ENCODE results near the gene SERPINA1. TPM values are rescaled to one million over a fixed set of nuclear protein-coding genes. Genes with fewer than 3 reads are reported as not detected.

SERPINA1 gene
- total RNA-seq, 1 donor from 2014 or later = 0.26 TPM

- DNase-seq (ENCODE audit: low read depth) (no peak), FAIRE-seq (no peak)
- no peak for TF ChIP-seq CTCF (IDR thresholded peaks at IDR 0.05; ENCODE audit: insufficient read depth, low read length, severe bottlenecking)
- H3K27me3 ChIP-seq (ENCODE audit: control insufficient read depth, insufficient read depth, low read length) = no peaks in the 10 kb centered on the region
- no peaks in the 10 kb centered on the region for H3K36me3 ChIP-seq (ENCODE audit: control insufficient read depth, insufficient read depth, low read length)
- no peak overlapping the region for H3K4me3 ChIP-seq (ENCODE audit: low read depth, low read length)
Observed at GRCh38 chr14:94341656-94342333, 46.6 kb downstream of the SERPINA1 start.

DNA sequence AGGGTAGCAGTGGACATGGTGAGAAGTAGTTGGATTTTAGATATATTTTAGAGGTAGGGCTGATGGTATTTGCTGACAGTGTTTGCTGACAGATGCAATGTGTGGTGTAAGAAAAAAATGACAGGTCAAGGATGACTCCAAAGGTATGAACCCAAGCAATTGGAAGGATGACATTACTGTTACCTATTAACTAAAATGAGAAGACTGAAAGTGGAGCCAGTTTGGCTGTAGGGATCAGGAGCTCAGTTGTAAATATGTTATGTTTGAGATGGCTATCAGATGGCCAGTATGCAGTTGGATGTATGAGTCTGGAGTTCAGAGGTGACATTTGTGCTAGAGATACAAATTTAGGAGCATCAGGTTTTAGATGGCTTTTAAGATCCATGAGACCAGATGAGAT, 47.9 kb downstream of the SERPINA1 start:
- H3K4me3 ChIP-seq (ENCODE audit: low read depth, low read length) = no peak overlapping the region
- TF ChIP-seq CTCF (IDR thresholded peaks at IDR 0.05; ENCODE audit: insufficient read depth, low read length, severe bottlenecking) = no peak
- H3K27me3 ChIP-seq (ENCODE audit: control insufficient read depth, insufficient read depth, low read length) = no peaks in the 10 kb centered on the region
- FAIRE-seq (no peak), DNase-seq (ENCODE audit: low read depth) (no peak)
- H3K36me3 ChIP-seq (ENCODE audit: control insufficient read depth, insufficient read depth, low read length) = no peaks in the 10 kb centered on the region

DNA sequence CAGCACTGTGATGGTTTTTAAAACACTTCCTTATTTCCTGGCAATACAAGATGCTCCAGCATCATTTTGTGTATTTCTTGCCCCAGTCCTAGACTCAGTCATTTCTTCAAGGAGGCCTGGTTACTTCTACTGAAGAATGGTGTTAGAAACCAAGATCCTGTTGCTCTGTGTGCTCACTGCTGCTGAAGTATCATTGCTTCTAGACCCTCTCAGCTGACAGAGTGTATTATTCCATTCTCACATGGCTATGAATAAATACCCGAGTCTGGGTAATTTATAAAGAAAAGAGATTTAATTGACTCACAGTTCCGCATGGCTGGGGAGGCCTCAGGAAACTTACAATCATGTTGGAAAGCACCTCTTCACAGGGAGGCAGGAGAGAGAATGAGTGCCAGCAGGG, 50.4 kb downstream of the SERPINA1 start:
- no peak for FAIRE-seq

DNA sequence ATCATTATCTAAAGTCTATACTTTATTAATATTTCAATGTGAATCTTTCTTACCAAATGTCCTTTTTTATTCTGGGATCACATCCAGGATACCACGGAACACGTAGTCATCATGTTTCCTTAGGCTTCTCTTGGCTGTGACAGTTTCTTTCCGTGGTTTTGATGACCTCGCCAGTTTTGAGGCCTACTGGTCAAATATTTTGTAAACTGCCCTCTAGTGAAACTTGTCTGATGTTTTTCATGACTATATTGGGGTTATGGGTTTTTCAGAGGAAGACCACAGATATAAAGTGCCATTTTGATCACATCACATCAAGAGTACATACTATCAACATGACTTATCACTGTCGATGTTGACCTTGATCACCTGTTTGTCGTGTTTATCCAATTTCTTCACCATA, 51.1 kb downstream of the SERPINA1 start:
- DNase-seq (ENCODE audit: low read depth) = peak; percentile 60

More for the DNA sequence above, 50.4 kb downstream of the SERPINA1 start:
- DNase-seq (ENCODE audit: low read depth) = no peak
- H3K36me3 ChIP-seq (ENCODE audit: control insufficient read depth, insufficient read depth, low read length) = no peaks in the 10 kb centered on the region
- no peaks in the 10 kb centered on the region for H3K27me3 ChIP-seq (ENCODE audit: control insufficient read depth, insufficient read depth, low read length)
- no peak for TF ChIP-seq CTCF (IDR thresholded peaks at IDR 0.05; ENCODE audit: insufficient read depth, low read length, severe bottlenecking)
- no peak overlapping the region for H3K4me3 ChIP-seq (ENCODE audit: low read depth, low read length)

GRCh38 chr14:94334872-94335271, 53.5 kb downstream of the SERPINA1 start:
- H3K36me3 ChIP-seq (ENCODE audit: control insufficient read depth, insufficient read depth, low read length) = no peaks in the 10 kb centered on the region
- no peaks in the 10 kb centered on the region for H3K27me3 ChIP-seq (ENCODE audit: control insufficient read depth, insufficient read depth, low read length)
- FAIRE-seq = no peak
- DNase-seq (ENCODE audit: low read depth) = peak; percentile 97
- no peak for TF ChIP-seq CTCF (IDR thresholded peaks at IDR 0.05; ENCODE audit: insufficient read depth, low read length, severe bottlenecking)
- no peak overlapping the region for H3K4me3 ChIP-seq (ENCODE audit: low read depth, low read length)

More for the DNA sequence above, 51.1 kb downstream of the SERPINA1 start:
- Histone ChIP-seq H3K36me3 (ENCODE audit: control insufficient read depth, insufficient read depth, low read length) (no peaks in the 10 kb centered on the region), H3K4me3 (ENCODE audit: low read depth, low read length) (no peak overlapping the region), H3K27me3 (ENCODE audit: control insufficient read depth, insufficient read depth, low read length) (no peaks in the 10 kb centered on the region)
- TF ChIP-seq CTCF (IDR thresholded peaks at IDR 0.05; ENCODE audit: insufficient read depth, low read length, severe bottlenecking) = no peak
- no peak for FAIRE-seq

- no peak for TF ChIP-seq CTCF (IDR thresholded peaks at IDR 0.05; ENCODE audit: insufficient read depth, low read length, severe bottlenecking)
- no peaks in the 10 kb centered on the region for H3K27me3 ChIP-seq (ENCODE audit: control insufficient read depth, insufficient read depth, low read length)
- DNase-seq (ENCODE audit: low read depth) (no peak), FAIRE-seq (no peak)
- no peak overlapping the region for H3K4me3 ChIP-seq (ENCODE audit: low read depth, low read length)
- no peaks in the 10 kb centered on the region for H3K36me3 ChIP-seq (ENCODE audit: control insufficient read depth, insufficient read depth, low read length)
Observed at GRCh38 chr14:94332587-94332986, 55.8 kb downstream of the SERPINA1 start.
